Endothelial cell of umbilical vein (primary cell): ENCODE measurements around the gene AHNAK2.

Experiments used
- EZH2 ChIP-seq: IDR thresholded peaks from 2 replicates; pipeline ENCODE4 v1.6.1; 2012; ENCODE audit warnings: borderline replicate concordance, low read depth, mild to moderate bottlenecking, moderate library complexity, low read length, inconsistent platforms; ENCODE audit not compliant: severe bottlenecking
- POLR2A ChIP-seq: IDR thresholded peaks from 2 replicates; pipeline ENCODE4 v1.6.1; 2012; ENCODE audit warnings: low read depth, mild to moderate bottlenecking, control low read depth, low read length
- POLR2AphosphoS5 ChIP-seq: IDR thresholded peaks from 2 replicates; pipeline ENCODE4 v1.6.1; 2012; ENCODE audit warnings: low read depth, mild to moderate bottlenecking, control low read depth, low read length, moderate library complexity; ENCODE audit not compliant: insufficient read depth
- TF ChIP-seq, protein P1 (sequence below), 2 donors: IDR thresholded peaks; 1 replicate in 1 of 2; 2 replicates in 1 of 2; pipeline ENCODE4 v1.5.1; 2011; ENCODE audit warnings: low read length in 2 of 2, mild to moderate bottlenecking in 2 of 2, moderate library complexity in 2 of 2, control low read depth in 1 of 2, inconsistent platforms in 1 of 2, low read depth in 1 of 2; ENCODE audit not compliant: insufficient read depth in 1 of 2; ENCODE audit errors: extremely low read depth in 1 of 2
- TF ChIP-seq, protein P2 (sequence below): IDR thresholded peaks from 2 replicates; pipeline ENCODE4 v1.6.1; 2011; ENCODE audit not compliant: insufficient read depth, insufficient read length

GRCh38 chr14:104898870-104899510, 79.2 kb downstream of the AHNAK2 start:
- TF ChIP-seq, protein P1, sequence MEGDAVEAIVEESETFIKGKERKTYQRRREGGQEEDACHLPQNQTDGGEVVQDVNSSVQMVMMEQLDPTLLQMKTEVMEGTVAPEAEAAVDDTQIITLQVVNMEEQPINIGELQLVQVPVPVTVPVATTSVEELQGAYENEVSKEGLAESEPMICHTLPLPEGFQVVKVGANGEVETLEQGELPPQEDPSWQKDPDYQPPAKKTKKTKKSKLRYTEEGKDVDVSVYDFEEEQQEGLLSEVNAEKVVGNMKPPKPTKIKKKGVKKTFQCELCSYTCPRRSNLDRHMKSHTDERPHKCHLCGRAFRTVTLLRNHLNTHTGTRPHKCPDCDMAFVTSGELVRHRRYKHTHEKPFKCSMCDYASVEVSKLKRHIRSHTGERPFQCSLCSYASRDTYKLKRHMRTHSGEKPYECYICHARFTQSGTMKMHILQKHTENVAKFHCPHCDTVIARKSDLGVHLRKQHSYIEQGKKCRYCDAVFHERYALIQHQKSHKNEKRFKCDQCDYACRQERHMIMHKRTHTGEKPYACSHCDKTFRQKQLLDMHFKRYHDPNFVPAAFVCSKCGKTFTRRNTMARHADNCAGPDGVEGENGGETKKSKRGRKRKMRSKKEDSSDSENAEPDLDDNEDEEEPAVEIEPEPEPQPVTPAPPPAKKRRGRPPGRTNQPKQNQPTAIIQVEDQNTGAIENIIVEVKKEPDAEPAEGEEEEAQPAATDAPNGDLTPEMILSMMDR (IDR thresholded peaks at IDR 0.05; ENCODE audit: extremely low read depth in 1 of 2, insufficient read depth in 1 of 2, low read depth in 1 of 2, low read length in 2 of 2): no peak
- no peak for TF ChIP-seq POLR2A
- no peak for TF ChIP-seq POLR2AphosphoS5
- TF ChIP-seq EZH2: no peak
- TF ChIP-seq, protein P2, sequence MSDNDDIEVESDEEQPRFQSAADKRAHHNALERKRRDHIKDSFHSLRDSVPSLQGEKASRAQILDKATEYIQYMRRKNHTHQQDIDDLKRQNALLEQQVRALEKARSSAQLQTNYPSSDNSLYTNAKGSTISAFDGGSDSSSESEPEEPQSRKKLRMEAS: no peak
